ENCODE data around the gene LRRC30. TPM values are rescaled to one million over a fixed set of nuclear protein-coding genes. Genes with fewer than 3 reads are reported as not detected.
A peak's percentile ranks its signal among the peaks of the same experiment; 100 is the strongest.

LRRC30 gene
- total RNA-seq, 1 experiment from 2014 or later = not detected

GRCh38 chr18:7272311-7273049 is 41.6 kb downstream of the LRRC30 start:
- Histone ChIP-seq H3K9me2 (ENCODE audit: insufficient read depth) (no peaks in the 10 kb centered on the region), H3K79me2 (ENCODE audit: insufficient read depth, low read length) (no peaks in the 10 kb centered on the region), H3K36me3 (ENCODE audit: control insufficient read depth in 1 of 2, insufficient read depth in 2 of 2, low read length in 2 of 2) (no peaks in the 10 kb centered on the region), H2AFZ (ENCODE audit: low read depth, low read length, poor library complexity, severe bottlenecking) (no peak overlapping the region), H3K9ac (ENCODE audit: low read length) (no peak overlapping the region), H3K27ac (ENCODE audit: low read depth, low read length) (no peak overlapping the region), H3K9me3 (ENCODE audit: control insufficient read depth in 1 of 2, insufficient read depth in 1 of 2, low read depth in 1 of 2, low read length in 2 of 2) (peaks cover 0 to 9% of the 10 kb centered on the region in 2 experiments; a peak in 1 of 4 replicates), H3K4me3 (replicated peaks in 1 of 2; ENCODE audit: low read depth in 1 of 2, low read length in 2 of 2) (no peak overlapping the region), H3K4me2 (ENCODE audit: low read length) (no peak overlapping the region), H3K4me1 (ENCODE audit: control insufficient read depth in 1 of 2, insufficient read depth in 2 of 2, low read length in 2 of 2) (no peaks in the 10 kb centered on the region), H4K20me1 (ENCODE audit: insufficient read depth) (no peaks in the 10 kb centered on the region), H3K27me3 (ENCODE audit: insufficient read depth, low read length) (no peaks in the 10 kb centered on the region)
- POLR2A ChIA-PET = interaction anchor here (0.6 kb wide), 1 partner anchor 1206 kb away, joined by 3 read pairs; no protein-coding TSS in a partner anchor
- BruUV-seq (replicated peaks) = no TSS peak
- intact Hi-C loops (cut with micrococcal nuclease) = no loop called here
- ATAC-seq (no peak), DNase-seq (ENCODE audit: low read depth, low spot score) (no peak)
- RAD21 ChIA-PET (ENCODE audit: low non-redundant PET in 1 of 2, low total read pairs in 2 of 2, uncharacterized antibody in 2 of 2, unreplicated experiment in 2 of 2) = interaction anchor here in 1 of 2 experiments (0.7 kb wide), 1 partner anchor 1115 kb away, joined by 3 read pairs; no protein-coding TSS in a partner anchor
- TF ChIP-seq RAD21 (IDR thresholded peaks at IDR 0.05; ENCODE audit: low read depth) (0 out of 2 replicates have a peak, but pooled peaks have one; percentile 18), CEBPB (IDR thresholded peaks at IDR 0.05; ENCODE audit: low read depth) (no peak)
- CTCF ChIA-PET = interaction anchor here (0.6 to 1.7 kb wide), 4 partner anchors 517 to 1208 kb away, joined by 3 to 4 read pairs (median 4); no protein-coding TSS in a partner anchor

GRCh38 chr18:7273301-7273921 is 42.5 kb downstream of the LRRC30 start:
- CTCF ChIA-PET = interaction anchor here (1.3 to 1.7 kb wide), 2 partner anchors 517 to 1207 kb away, joined by 4 read pairs; no protein-coding TSS in a partner anchor

More at GRCh38 chr18:7273301-7273921, 42.5 kb downstream of the LRRC30 start:
- POLR2A ChIA-PET = no interaction called here
- Histone ChIP-seq H3K4me2 (ENCODE audit: low read length) (no peak overlapping the region), H4K20me1 (ENCODE audit: insufficient read depth) (no peaks in the 10 kb centered on the region), H3K36me3 (ENCODE audit: control insufficient read depth in 1 of 2, insufficient read depth in 2 of 2, low read length in 2 of 2) (no peaks in the 10 kb centered on the region), H2AFZ (ENCODE audit: low read depth, low read length, poor library complexity, severe bottlenecking) (no peak overlapping the region), H3K79me2 (ENCODE audit: insufficient read depth, low read length) (no peaks in the 10 kb centered on the region), H3K9me3 (ENCODE audit: control insufficient read depth in 1 of 2, insufficient read depth in 1 of 2, low read depth in 1 of 2, low read length in 2 of 2) (peaks cover 0 to 14% of the 10 kb centered on the region in 2 experiments; a peak in 1 of 4 replicates), H3K9ac (ENCODE audit: low read length) (no peak overlapping the region), H3K4me1 (ENCODE audit: control insufficient read depth in 1 of 2, insufficient read depth in 2 of 2, low read length in 2 of 2) (no peaks in the 10 kb centered on the region), H3K4me3 (replicated peaks in 1 of 2; ENCODE audit: low read depth in 1 of 2, low read length in 2 of 2) (no peak overlapping the region), H3K27me3 (ENCODE audit: insufficient read depth, low read length) (no peaks in the 10 kb centered on the region), H3K27ac (ENCODE audit: low read depth, low read length) (no peak overlapping the region), H3K9me2 (ENCODE audit: insufficient read depth) (no peaks in the 10 kb centered on the region)
- DNase-seq (ENCODE audit: low read depth, low spot score) (no peak), ATAC-seq (no peak)
- RAD21 ChIA-PET (ENCODE audit: low non-redundant PET in 1 of 2, low total read pairs in 2 of 2, uncharacterized antibody in 2 of 2, unreplicated experiment in 2 of 2) = no interaction called here
- intact Hi-C loops (cut with micrococcal nuclease) = no loop called here
- no TSS peak for BruUV-seq (replicated peaks)
- TF ChIP-seq JUND (IDR thresholded peaks at IDR 0.05) = no peak
- TF ChIP-seq ATF3 (IDR thresholded peaks at IDR 0.05) = no peak
- TF ChIP-seq ZBTB33 (IDR thresholded peaks at IDR 0.05; ENCODE audit: extremely low read depth, insufficient replicate concordance, low read length) = no peak
- no peak for TF ChIP-seq CBX3 (IDR thresholded peaks at IDR 0.05; ENCODE audit: low read depth)
- no peak for TF ChIP-seq YY1 (IDR thresholded peaks at IDR 0.05; ENCODE audit: extremely low read depth, insufficient replicate concordance, low read depth, low read length)

Data from HCT116 (cell line).